ENCODE data around the gene AGFG2.
"Not testable (repeated sequence)": the region's sequence is repeated elsewhere in the genome, so short reads cannot be mapped to it uniquely, and the experiment has no call there.

The AGFG2 gene

DNA sequence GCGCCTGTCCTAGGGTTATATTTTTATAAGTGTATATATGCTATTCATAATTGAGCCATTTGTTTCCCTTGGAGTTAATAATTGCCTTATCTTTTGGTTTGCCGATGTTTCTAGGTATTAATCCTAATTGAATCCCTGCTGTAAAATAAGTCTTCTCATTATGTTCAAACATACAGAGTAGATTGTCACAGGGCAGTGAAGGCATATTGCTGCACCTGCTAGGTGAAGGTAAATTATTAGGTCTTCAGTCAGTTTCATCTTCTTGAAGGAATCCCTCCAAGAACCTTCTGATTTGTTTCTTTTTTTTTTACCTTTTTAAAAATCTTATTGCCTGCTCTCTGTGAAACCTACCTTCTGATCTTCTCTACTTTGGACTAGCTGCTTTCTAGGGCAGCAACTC lies 17.9 kb upstream of the AGFG2 start:
- no peak for DNase-seq (ENCODE audit: low spot score)

DNA sequence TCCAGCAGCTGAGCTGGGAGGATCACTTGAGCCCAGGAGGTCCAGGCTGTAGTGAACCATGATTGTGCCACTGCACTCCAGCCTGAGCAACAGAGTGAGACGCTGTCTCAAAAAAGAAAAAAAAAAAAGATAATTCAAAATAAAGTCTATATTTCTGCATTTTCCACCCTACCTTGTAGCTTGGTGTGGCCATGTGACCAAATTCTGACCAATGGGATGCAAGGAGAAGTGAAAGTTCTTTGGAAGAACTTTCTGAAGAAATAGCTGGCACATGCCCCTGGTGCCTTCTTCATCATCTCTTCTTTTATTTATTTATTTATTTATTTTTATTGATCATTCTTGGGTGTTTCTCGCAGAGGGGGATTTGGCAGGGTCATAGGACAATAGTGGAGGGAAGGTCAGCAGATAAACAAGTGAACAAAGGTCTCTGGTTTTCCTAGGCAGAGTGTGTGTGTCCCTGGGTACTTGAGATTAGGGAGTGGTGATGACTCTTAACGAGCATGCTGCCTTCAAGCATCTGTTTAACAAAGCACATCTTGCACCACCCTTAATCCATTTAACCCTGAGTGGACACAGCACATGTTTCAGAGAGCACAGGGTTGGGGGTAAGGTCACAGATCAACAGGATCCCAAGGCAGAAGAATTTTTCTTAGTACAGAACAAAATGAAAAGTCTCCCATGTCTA lies 17.0 kb upstream of the AGFG2 start:
- not testable (repeated sequence) for DNase-seq (ENCODE audit: low spot score)

GRCh38 chr7:100523192-100523591 lies 15.8 kb upstream of the AGFG2 start:
- not testable (repeated sequence) for DNase-seq (ENCODE audit: low spot score)

DNA sequence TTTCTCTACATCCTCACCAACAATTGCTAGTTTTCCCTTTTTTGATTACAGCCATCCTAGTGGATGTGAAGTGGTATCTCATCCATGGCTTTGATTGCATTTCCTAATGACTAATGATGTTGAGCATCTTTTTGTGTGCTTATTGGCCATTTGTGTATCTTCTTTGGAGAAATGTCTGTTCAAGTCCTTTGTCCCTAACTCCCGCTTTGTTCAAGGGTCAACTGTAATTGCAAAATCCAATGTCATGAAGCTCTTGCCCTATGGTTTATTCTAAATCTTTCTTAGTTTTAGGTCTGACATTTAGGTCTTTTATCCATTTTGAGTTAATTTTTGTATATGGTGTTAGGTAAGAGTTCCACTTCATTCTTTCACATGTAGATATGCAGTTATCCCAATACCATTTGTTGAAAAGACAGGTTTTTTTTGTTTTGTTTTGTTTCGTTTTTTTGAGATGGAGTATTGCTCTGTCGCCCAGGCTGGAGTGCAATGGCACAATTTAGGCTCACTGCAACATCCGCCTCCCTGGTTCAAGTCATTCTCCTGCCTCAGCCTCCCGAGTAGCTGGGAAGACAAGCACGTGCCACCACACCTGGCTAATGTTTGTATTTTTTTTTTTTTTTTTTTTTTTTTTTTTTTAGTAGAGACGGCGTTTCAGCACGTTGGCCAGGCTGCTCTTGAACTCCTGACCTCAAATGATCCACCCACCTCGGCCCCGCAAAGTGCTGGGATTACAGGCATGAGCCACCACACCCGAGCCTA lies 10.7 kb upstream of the AGFG2 start:
- not testable (repeated sequence) for DNase-seq (ENCODE audit: low spot score)

DNA sequence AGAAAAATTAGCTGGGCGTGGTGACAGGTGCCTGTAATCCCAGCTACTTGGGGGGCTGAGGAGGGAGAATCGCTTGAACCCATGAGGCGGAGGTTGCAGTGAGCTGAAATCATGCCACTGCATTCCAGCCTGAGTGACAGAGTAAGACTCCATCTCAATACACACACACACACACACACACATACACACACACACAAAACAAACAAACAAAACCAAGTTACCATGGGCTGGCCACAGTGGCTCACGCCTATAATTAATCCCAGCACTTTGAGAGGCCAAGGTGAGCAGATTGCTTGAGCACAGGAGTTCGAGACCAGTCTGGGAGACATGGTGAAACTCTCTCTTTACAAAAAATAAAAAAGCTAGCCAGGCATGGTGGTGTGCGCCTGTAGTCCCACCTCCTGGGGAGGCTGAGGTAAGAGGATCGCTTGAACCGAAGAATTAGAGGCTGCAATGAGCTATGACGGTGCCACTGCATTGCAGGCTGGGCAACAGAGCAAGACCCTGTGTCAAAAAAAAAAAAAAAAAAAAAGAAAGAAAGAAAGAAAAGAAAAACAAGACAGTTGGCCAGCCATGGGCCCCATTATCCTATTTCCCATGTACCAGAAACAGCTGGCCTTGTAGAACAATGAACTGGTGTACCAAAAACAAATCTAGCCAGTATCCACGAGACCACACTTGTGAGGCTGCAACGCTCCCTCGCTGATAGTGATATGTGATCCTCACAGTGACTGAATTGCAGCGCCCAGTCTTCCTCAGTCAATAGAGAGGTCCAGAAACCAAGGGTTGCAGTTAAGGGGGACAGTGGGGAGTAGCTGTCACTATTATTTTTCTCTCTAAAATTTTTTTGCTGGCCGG lies 6.6 kb upstream of the AGFG2 start:
- DNase-seq (ENCODE audit: low spot score), result no peak

GRCh38 chr7:100535982-100536381 lies 3.0 kb upstream of the AGFG2 start:
- not testable (repeated sequence) for DNase-seq (ENCODE audit: low spot score)

- DNase-seq (ENCODE audit: low spot score), result not testable (repeated sequence)
Measured at GRCh38 chr7:100536695-100537094, 2.3 kb upstream of the AGFG2 start.

- DNase-seq (ENCODE audit: low spot score), result no peak
Measured at GRCh38 chr7:100538348-100538653, 702 bp upstream of the AGFG2 start.

DNA sequence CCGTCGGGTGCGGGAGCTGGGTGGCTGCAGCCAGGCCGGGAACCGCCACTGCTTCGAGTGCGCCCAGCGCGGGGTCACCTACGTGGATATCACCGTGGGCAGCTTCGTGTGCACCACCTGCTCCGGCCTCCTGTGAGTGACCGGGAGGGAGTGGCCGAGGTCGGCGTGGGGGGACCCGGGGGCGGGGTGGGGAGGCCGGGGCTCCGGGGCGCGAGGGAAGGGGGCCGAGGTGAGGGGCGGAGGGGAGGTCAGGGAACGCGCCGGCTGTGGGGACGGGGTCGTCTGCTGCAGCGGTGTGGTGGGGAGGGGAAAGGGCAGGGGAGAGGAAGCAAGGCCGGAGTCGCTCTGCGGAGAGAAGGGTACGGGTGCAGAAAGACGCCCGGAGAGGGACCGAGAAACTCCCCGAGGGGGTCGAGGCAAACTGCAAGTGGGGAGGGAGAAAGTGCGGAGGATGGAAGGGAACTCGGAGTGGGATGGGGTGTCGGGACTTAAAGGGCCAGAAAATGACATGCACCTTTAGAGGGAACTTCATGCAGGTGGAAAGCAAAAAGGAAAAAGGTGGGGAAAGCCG lies 518 bp downstream of the AGFG2 start:
- no peak for DNase-seq (ENCODE audit: low spot score)

- DNase-seq (ENCODE audit: low spot score), result peak; percentile 83
Measured at GRCh38 chr7:100540073-100540723, 1.2 kb downstream of the AGFG2 start.

GRCh38 chr7:100541309-100541708 lies 2.3 kb downstream of the AGFG2 start:
- DNase-seq (ENCODE audit: low spot score), result not testable (repeated sequence)

GRCh38 chr7:100543586-100543985 lies 4.6 kb downstream of the AGFG2 start:
- no peak for DNase-seq (ENCODE audit: low spot score)

- no peak for DNase-seq (ENCODE audit: low spot score)
Measured at GRCh38 chr7:100544386-100544785, 5.4 kb downstream of the AGFG2 start.

DNA sequence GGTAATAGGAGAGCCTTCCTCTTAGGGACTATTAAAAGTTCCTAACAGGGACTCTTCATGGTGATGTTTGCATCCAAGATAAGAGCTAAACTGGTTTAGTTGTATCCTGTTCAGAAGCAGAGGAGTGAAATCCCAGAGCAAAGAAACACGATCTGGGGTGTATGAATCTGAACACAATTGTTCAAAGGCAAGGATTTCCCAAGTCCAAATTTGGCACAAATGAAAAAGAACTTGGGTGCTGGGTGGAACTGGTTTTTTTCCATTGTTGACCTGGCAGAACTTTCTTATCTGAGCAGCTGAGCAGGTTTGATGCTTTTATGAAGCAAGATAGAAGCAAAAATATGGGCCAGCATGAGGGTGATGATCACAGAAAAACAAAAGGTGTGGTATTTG lies 6.0 kb downstream of the AGFG2 start:
- no peak for DNase-seq (ENCODE audit: low spot score)

DNA sequence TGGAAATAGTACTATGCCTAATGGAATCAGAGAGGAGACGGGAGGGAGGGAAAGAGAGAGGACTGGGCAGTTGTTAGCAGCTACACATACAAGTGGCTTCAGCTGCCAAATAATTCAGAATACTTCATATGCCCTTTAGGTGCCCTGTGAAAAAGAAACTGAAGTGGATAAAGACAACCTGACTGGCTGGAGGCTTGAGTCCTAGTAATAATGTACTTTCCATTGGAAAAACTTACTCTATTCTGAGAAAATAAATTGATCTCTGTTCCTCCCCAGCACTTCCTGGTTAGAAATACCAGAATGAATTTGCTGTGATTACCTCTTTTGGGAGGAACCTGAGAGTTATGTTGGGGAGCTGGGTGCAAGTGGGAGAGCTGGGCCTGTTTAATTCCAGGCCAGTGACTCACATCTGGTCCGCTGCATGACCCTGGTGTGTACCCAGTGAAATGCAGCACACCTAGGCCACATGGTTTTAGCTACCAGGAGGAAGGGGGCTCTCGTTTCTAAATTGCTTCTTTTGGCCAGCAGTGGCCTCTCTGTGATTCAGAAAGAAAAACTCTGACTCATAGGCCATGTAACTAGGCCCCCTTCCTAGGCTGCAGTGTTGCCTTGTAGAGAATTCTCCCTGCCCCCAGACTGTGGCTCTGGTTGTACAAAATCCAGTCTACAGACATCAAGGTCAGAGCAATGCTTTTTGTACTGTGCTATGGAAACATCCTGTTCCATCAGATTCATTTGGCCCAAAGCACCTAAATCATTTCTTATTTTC lies 6.5 kb downstream of the AGFG2 start:
- DNase-seq (ENCODE audit: low spot score), result peak; percentile 73

DNA sequence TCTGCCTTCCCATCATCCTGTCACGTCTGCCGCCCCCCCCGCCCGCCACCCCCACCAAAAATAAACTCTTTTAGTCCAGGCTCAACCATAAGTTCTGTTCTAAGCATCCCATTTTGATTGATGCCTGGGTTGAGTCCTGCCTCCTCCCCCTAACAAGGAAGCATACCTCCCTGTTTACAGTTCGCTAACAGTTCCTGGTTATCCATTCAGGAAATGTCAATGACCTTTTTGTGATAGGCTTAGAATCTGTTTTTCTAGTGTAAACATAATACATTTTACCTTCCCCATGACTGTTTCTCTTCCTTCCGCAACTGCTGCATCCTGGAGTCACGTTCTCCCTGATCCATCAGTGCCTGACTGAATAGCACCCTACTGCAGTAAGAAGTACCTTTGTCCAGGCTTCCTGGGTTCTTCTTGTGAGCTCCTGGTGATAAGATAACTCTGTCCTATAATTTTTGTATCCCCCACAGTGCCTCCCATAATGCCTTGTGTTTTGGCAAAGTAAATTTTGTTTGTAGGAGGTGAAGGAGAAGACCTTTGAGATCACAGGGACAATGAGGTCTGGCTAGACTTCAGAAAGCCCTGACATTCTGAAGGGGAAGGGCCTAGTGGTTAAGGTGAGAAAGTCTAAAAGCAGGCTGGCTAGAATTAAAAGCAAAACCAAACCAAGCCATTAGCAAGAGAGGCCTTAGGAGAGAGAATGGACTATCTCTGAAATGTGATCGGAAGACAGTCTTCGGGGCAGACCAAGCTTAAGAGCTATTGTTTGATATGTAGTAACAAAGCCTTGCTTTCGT lies 7.3 kb downstream of the AGFG2 start:
- no peak for DNase-seq (ENCODE audit: low spot score)

DNA sequence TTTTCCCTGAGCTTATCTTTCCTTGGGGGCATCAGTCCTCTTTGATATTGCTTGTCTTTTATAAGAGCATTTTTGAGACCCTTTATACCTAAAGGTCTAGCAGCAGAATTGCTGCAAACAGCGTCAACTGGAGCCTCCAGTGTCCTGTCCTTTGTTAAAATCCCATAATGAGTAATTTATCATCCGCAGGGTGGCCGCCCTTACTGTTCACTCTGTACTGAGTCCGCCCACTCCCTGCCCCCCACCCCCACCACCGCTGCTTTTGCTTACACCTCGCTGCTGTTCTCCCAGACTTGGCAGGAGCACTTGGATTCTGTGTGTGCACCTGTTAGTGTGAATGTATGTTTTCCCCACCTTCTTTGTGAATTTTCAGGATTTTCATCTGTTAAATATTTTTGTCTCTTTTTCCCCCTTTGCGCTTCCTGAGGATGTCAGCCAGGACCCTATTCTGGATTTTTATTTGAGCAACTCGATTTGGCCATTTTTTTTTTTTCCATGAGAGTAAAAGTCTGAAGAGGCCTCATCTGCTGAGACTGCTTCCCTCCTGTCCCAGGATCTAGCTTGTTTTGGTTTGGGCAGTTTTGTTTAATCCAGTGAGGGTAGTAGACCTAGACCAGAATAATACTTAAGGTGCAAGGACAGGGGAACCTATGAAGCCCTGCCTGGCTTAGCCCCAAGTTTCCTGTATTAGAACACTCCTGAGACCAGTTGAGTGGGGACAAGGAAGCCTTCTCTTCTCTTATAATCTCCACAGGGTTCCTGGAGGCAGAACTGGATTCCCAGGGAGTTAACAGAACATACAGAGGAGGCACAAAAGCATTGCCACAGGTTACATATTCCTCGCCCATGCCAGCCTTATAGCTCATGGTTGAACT lies 8.2 kb downstream of the AGFG2 start:
- DNase-seq (ENCODE audit: low spot score), result no peak

- DNase-seq (ENCODE audit: low spot score), result no peak
Measured at GRCh38 chr7:100547872-100548271, 8.9 kb downstream of the AGFG2 start.

DNA sequence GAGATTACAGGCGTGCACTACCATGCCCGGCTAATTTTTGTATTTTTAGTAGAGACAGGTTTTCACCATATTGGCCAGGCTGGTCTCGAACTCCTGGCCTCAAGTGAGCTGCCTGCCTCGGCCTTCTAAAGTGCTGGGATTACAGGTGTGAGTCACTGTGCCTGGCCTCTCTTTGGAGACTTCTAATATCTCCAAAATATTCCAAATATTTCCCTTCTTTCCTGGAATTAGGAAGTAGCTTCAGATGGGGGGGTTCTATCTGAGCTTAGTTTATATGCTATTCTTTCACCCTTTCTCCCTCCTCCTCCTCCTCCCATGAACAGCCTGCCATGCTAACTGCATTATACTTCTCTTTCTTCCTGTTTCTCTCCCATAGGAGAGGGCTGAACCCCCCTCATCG lies 9.4 kb downstream of the AGFG2 start:
- DNase-seq (ENCODE audit: low spot score), result not testable (repeated sequence)

Data from LoVo (cell line).